Endothelial cell of umbilical vein (primary cell): ENCODE measurements around the gene TMEM167B. TPM values are rescaled to one million over a fixed set of nuclear protein-coding genes. Genes with fewer than 3 reads are reported as not detected.

Experiments
- BruUV-seq: library from RNA; stranded (reverse); fragments of 400-500 nt; replicated peaks from 2 replicates; lab custom pipeline; 2021; lab: Mats Ljungman, UMichigan
- CTCF ChIA-PET: fragments of 300-600, 350-600 bp; sonication (Branson Sonifier 250); formaldehyde crosslinking; loops from one replicate; lab custom pipeline; 2021; ENCODE audit warnings: antibody characterized with exemption, inconsistent platforms; lab: Charles Lee
- POLR2A ChIA-PET: fragments of 300-600, 350-600 bp; sonication (Branson Sonifier 250); formaldehyde crosslinking; loops from one replicate; lab custom pipeline; 2021; ENCODE audit warnings: antibody characterized with exemption, inconsistent platforms; lab: Charles Lee
- DNase-seq: peaks from one replicate; pipeline ENCODE4 v3.0.0-alpha.2; 2011; ENCODE audit warnings: low read depth, low spot score
- FAIRE-seq: peaks from 2 replicates; lab custom pipeline; 2011; peaks lifted over from hg19 to GRCh38; lab: Jason Lieb, UNC
- H2AFZ ChIP-seq: 2 replicates; pipeline ENCODE4 v1.6.0; 2012; ENCODE audit warnings: low read depth, low read length, control low read depth, inconsistent platforms
- H3K27ac ChIP-seq: 2 replicates; pipeline ENCODE4 v1.5.1; 2011; ENCODE audit warnings: low read depth, mild to moderate bottlenecking, control low read depth, low read length, moderate library complexity; ENCODE audit not compliant: insufficient read depth
- H3K27me3 ChIP-seq, 2 experiments: 2 replicates each; pipeline versions ENCODE4 v1.6.0 to v1.6.1; 2011; ENCODE audit warnings: low read length in 2 of 2, mixed read lengths in 1 of 2; ENCODE audit not compliant: control insufficient read depth in 2 of 2, insufficient read depth in 2 of 2
- H3K36me3 ChIP-seq, 2 experiments: 2 replicates in 1 of 2; 3 replicates in 1 of 2; pipeline ENCODE4 v1.5.1; 2011; ENCODE audit warnings: low read length in 2 of 2, mild to moderate bottlenecking in 1 of 2, moderate library complexity in 1 of 2; ENCODE audit not compliant: control insufficient read depth in 2 of 2, insufficient read depth in 2 of 2; ENCODE audit errors: extremely low read depth in 1 of 2
- H3K4me1 ChIP-seq: 3 replicates; pipeline ENCODE4 v1.5.1; 2011; ENCODE audit warnings: mild to moderate bottlenecking, low read length; ENCODE audit not compliant: control insufficient read depth, insufficient read depth; ENCODE audit errors: extremely low read depth
- H3K4me2 ChIP-seq: 2 replicates; pipeline ENCODE4 v1.6.1; 2011; ENCODE audit warnings: low read length, control low read depth, mixed read lengths; ENCODE audit not compliant: insufficient read depth
- H3K4me3 ChIP-seq, 3 experiments: fragments of 200-600 bp in 1 of 3; sonication (generic), shearing (Covaris generic) in 1 of 3; replicated peaks in 1 of 3; 2 replicates each; pipeline ENCODE4 v1.5.1; 2011 to 2016; ENCODE audit warnings: control low read depth in 3 of 3, low read length in 3 of 3, mild to moderate bottlenecking in 2 of 3, inconsistent platforms in 1 of 3, low read depth in 1 of 3, moderate library complexity in 1 of 3; ENCODE audit not compliant: insufficient read depth in 1 of 3
- H3K79me2 ChIP-seq: 2 replicates; pipeline ENCODE4 v1.6.0; 2012; ENCODE audit warnings: low read length, inconsistent platforms; ENCODE audit not compliant: control insufficient read depth, insufficient read depth
- H3K9ac ChIP-seq: replicated peaks from 2 replicates; pipeline ENCODE3; 2011; ENCODE audit warnings: low read length, control low read depth; ENCODE audit not compliant: insufficient read depth; ENCODE audit errors: extremely low read depth
- H3K9me1 ChIP-seq: replicated peaks from 3 replicates; pipeline ENCODE4 v1.6.0; 2011; ENCODE audit warnings: mild to moderate bottlenecking, low read length; ENCODE audit not compliant: control insufficient read depth, insufficient read depth; ENCODE audit errors: extremely low read depth
- H3K9me3 ChIP-seq: replicated peaks from 2 replicates; pipeline ENCODE4 v1.5.1; 2012; ENCODE audit warnings: low read length, inconsistent platforms; ENCODE audit not compliant: control insufficient read depth, insufficient read depth
- H4K20me1 ChIP-seq: replicated peaks from 2 replicates; pipeline ENCODE3; 2011; ENCODE audit warnings: mild to moderate bottlenecking, low read length; ENCODE audit not compliant: control insufficient read depth, insufficient read depth; ENCODE audit errors: extremely low read depth
- EZH2 ChIP-seq: IDR thresholded peaks from 2 replicates; pipeline ENCODE4 v1.6.1; 2012; ENCODE audit warnings: borderline replicate concordance, low read depth, mild to moderate bottlenecking, moderate library complexity, low read length, inconsistent platforms; ENCODE audit not compliant: severe bottlenecking
- FOS ChIP-seq: IDR thresholded peaks from 2 replicates; pipeline ENCODE4 v1.6.1; 2011; ENCODE audit warnings: mild to moderate bottlenecking, low read length, moderate library complexity, borderline replicate concordance; ENCODE audit not compliant: insufficient read depth
- GATA2 ChIP-seq: IDR thresholded peaks from 2 replicates; pipeline ENCODE4 v1.7.0; 2011; ENCODE audit warnings: low read depth, mild to moderate bottlenecking, moderate library complexity, mixed read lengths, low read length; ENCODE audit not compliant: insufficient read length, insufficient read depth
- JUN ChIP-seq: IDR thresholded peaks from 2 replicates; pipeline ENCODE4 v1.6.1; 2011; ENCODE audit warnings: borderline replicate concordance, low read depth; ENCODE audit not compliant: insufficient read length, insufficient read depth
- MYC ChIP-seq: IDR thresholded peaks from one replicate; pipeline ENCODE4 v1.6.1; 2011; ENCODE audit warnings: mild to moderate bottlenecking, low read depth, low read length
- POLR2A ChIP-seq: IDR thresholded peaks from 2 replicates; pipeline ENCODE4 v1.6.1; 2012; ENCODE audit warnings: low read depth, mild to moderate bottlenecking, control low read depth, low read length
- POLR2AphosphoS5 ChIP-seq: IDR thresholded peaks from 2 replicates; pipeline ENCODE4 v1.6.1; 2012; ENCODE audit warnings: low read depth, mild to moderate bottlenecking, control low read depth, low read length, moderate library complexity; ENCODE audit not compliant: insufficient read depth
- dilution Hi-C: fragments of 300-500 bp; cut with MboI; formaldehyde crosslinking; loops from one replicate; pipeline ENCODE4 v1.15.0; 2019; ENCODE audit warnings: low sequenced_read_pairs; ENCODE audit not compliant: extremely low pct_ligation_motif_present
- intact Hi-C: fragments of 100-400 bp; cut with micrococcal nuclease; formaldehyde crosslinking; loops from one replicate; pipeline ENCODE4 v1.10.0; 2022
- polyA plus RNA-seq, 4 experiments: library from polyadenylated mRNA; depleted of rRNA in 3 of 4; stranded (reverse) in 3 of 4; unstranded in 1 of 4; fragments of >200 nt; gene quantifications; 2 replicates each; pipeline versions ENCODE4 v1.2.1 to v1.2.3, GENCODE V29; 2011 to 2012; ENCODE audit warnings: missing spikeins in 1 of 4
- total RNA-seq: library from RNA; stranded (reverse); gene quantifications from 2 replicates; pipeline ENCODE4 v1.2.3, GENCODE V29; 2021
- TF ChIP-seq, protein P1 (sequence below): IDR thresholded peaks from 2 replicates; pipeline ENCODE4 v1.6.1; 2011; ENCODE audit not compliant: insufficient read depth, insufficient read length
- TF ChIP-seq, protein P2 (sequence below), 2 donors: IDR thresholded peaks; 1 replicate in 1 of 2; 2 replicates in 1 of 2; pipeline ENCODE4 v1.5.1; 2011; ENCODE audit warnings: low read length in 2 of 2, mild to moderate bottlenecking in 2 of 2, moderate library complexity in 2 of 2, control low read depth in 1 of 2, inconsistent platforms in 1 of 2, low read depth in 1 of 2; ENCODE audit not compliant: insufficient read depth in 1 of 2; ENCODE audit errors: extremely low read depth in 1 of 2

The TMEM167B gene
- total and polyA plus RNA-seq, 2 donors (not counting 3 experiments of a cell fraction or from before 2014, with no cell fraction given) = 6.7 to 21.1 TPM

DNA sequence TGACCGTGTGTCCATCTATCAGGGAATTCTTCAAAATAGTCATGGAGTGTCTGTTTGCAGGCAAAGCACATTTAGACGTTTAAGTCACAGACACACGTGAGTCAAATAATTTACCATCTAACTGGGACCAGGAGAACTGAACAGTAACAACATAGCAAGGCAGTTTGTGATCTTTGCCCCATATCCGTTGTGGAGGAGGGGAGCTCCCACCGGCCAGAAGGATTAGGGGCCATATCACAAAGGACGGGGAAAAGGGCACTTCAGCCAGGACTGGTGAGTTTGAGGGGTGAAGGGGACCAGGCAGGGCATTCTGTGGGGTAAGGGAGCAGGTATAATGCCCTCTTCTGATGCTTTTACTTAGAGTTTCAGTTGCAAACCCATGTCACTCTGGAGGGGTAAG lies 46.2 kb downstream of the TMEM167B start:
- H3K4me1 ChIP-seq = no peaks in the 10 kb centered on the region
- intact Hi-C loops = no loop called here
- POLR2A ChIA-PET = no interaction called here
- no peak overlapping the region for H3K9ac ChIP-seq
- no peaks in the 10 kb centered on the region for H3K9me3 ChIP-seq
- H3K79me2 ChIP-seq = no peaks in the 10 kb centered on the region
- H3K9me1 ChIP-seq = no peaks in the 10 kb centered on the region
- no peak overlapping the region for H3K4me2 ChIP-seq
- H3K27ac ChIP-seq = no peak overlapping the region
- H3K36me3 ChIP-seq = no peaks in the 10 kb centered on the region
- H3K4me3 ChIP-seq = no peak overlapping the region
- DNase-seq (no peak), FAIRE-seq (no peak)
- CTCF ChIA-PET = no interaction called here
- BruUV-seq = no TSS peak
- H2AFZ ChIP-seq = no peak overlapping the region
- peaks cover 0 to 3% of the 10 kb centered on the region in 2 experiments for H3K27me3 ChIP-seq
- dilution Hi-C loops = no loop called here
- TF ChIP-seq FOS (no peak), GATA2 (no peak), POLR2A (no peak), MYC (no peak), JUN (no peak), EZH2 (no peak), POLR2AphosphoS5 (no peak)
- TF ChIP-seq, protein P1, sequence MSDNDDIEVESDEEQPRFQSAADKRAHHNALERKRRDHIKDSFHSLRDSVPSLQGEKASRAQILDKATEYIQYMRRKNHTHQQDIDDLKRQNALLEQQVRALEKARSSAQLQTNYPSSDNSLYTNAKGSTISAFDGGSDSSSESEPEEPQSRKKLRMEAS = no peak
- TF ChIP-seq, protein P2, sequence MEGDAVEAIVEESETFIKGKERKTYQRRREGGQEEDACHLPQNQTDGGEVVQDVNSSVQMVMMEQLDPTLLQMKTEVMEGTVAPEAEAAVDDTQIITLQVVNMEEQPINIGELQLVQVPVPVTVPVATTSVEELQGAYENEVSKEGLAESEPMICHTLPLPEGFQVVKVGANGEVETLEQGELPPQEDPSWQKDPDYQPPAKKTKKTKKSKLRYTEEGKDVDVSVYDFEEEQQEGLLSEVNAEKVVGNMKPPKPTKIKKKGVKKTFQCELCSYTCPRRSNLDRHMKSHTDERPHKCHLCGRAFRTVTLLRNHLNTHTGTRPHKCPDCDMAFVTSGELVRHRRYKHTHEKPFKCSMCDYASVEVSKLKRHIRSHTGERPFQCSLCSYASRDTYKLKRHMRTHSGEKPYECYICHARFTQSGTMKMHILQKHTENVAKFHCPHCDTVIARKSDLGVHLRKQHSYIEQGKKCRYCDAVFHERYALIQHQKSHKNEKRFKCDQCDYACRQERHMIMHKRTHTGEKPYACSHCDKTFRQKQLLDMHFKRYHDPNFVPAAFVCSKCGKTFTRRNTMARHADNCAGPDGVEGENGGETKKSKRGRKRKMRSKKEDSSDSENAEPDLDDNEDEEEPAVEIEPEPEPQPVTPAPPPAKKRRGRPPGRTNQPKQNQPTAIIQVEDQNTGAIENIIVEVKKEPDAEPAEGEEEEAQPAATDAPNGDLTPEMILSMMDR (IDR thresholded peaks at IDR 0.05; ENCODE audit: extremely low read depth in 1 of 2, insufficient read depth in 1 of 2, low read depth in 1 of 2, low read length in 2 of 2) = no peak
- H4K20me1 ChIP-seq = no peaks in the 10 kb centered on the region
